ENCODE data around the gene KDELR1. TPM values are rescaled to one million over a fixed set of nuclear protein-coding genes. Genes with fewer than 3 reads are reported as not detected.
A peak's percentile ranks its signal among the peaks of the same experiment; 100 is the strongest.

KDELR1 gene
- total and polyA plus RNA-seq, 2 of the 13 experiments (the other 11 are each of a cell fraction or from before 2014, with no cell fraction given): 134 to 185 TPM

- no peak for TF ChIP-seq ZNF17 (CRISPR knock-in tag; IDR thresholded peaks at IDR 0.05)
- TF ChIP-seq ZC3H4 (CRISPR knock-in tag; IDR thresholded peaks at IDR 0.05; ENCODE audit: borderline replicate concordance): no peak
- TF ChIP-seq ZBTB33 (CRISPR knock-in tag; IDR thresholded peaks at IDR 0.05): no peak
- TF ChIP-seq ZBTB14 (CRISPR knock-in tag; IDR thresholded peaks at IDR 0.05): no peak
- TF ChIP-seq HIC2 (CRISPR knock-in tag; IDR thresholded peaks at IDR 0.05; ENCODE audit: low read depth): no peak
- TF ChIP-seq PCBP1 (IDR thresholded peaks at IDR 0.05; ENCODE audit: borderline replicate concordance, low read depth, low read length): peak; percentile 89; the same call in 1 of the 2 replicates
- 0 out of 2 replicates have a peak, but pooled peaks have one; percentile 25 for TF ChIP-seq ZNF609 (CRISPR knock-in tag; IDR thresholded peaks at IDR 0.05; ENCODE audit: borderline replicate concordance)
- TF ChIP-seq PREB (CRISPR knock-in tag; IDR thresholded peaks at IDR 0.05): no peak
- no peak for TF ChIP-seq ZNF446 (CRISPR knock-in tag; IDR thresholded peaks at IDR 0.05)
- TF ChIP-seq MLXIP (CRISPR knock-in tag; IDR thresholded peaks at IDR 0.05; ENCODE audit: borderline replicate concordance): no peak
- TF ChIP-seq DRAP1 (CRISPR knock-in tag; IDR thresholded peaks at IDR 0.05): no peak
- TF ChIP-seq NFRKB (IDR thresholded peaks at IDR 0.05): no peak
- TF ChIP-seq SIX4 (CRISPR knock-in tag; IDR thresholded peaks at IDR 0.05): no peak
Measured at GRCh38 chr19:48351341-48351752, 40.0 kb downstream of the KDELR1 start (continued).

Data from HepG2 (cell line).